Measurements from ENCODE around the gene ADAMTSL2.
A peak's percentile ranks its signal among the peaks of the same experiment; 100 is the strongest.

The ADAMTSL2 gene

GRCh38 chr9:133521122-133522072, 13.1 kb upstream of the ADAMTSL2 start:
- no peaks in the 10 kb centered on the region for H3K36me3 ChIP-seq (ENCODE audit: control insufficient read depth, low read depth, low read length)
- no peaks in the 10 kb centered on the region for H3K27me3 ChIP-seq (ENCODE audit: control insufficient read depth, insufficient read depth, low read length)
- H3K9ac ChIP-seq (ENCODE audit: low read length), result no peak overlapping the region
- H3K4me1 ChIP-seq (ENCODE audit: control insufficient read depth, low read depth, low read length), result peaks cover 10% of the 10 kb centered on the region
- no peak overlapping the region for H3K27ac ChIP-seq (ENCODE audit: low read length)
- H3K4me3 ChIP-seq (ENCODE audit: low read length), result no peak overlapping the region
- no peaks in the 10 kb centered on the region for H3K9me3 ChIP-seq (ENCODE audit: control insufficient read depth, low read depth, low read length)

DNA sequence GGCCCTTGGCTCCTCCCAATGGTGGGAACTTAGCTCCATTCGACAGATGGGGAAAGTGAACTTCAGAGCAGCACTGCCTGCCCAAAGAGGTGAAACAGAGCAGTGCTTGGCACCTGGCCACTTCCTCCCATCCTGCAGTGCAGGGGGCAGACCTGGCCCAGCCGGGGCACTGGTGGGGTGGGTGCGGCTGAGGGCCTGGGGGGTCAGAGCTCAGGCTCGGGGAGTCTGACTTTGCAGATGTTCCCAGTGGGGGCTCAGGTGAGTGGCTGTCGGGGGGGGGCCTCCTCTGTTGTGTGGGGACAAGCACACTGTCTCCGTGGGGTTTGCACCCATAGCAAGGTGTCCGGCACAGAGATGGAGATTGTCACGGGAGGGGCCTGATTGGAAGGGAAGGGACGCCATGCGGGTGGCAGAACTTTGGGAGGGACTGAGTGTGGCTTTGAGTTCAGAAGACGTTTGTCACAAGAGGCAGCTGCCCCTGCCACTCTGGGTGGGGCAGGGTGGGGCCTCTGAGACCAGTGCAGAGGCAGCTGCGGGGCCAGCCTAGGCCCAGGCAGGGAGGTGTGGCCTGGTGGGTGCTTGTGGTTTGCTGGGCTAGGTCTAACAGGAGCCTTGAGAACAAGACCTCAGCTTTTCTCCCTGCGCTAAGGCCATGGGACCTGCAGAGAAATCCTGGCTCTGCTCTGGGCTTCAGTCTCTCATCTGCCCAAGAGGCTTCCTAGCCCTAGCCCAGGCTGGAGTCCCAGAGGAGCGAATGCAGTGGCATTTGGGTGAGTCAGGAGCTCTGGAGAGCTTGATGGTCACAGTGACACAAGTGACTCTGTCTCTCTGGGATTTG, 12.2 kb upstream of the ADAMTSL2 start:
- Histone ChIP-seq H3K4me3 (ENCODE audit: low read length) (no peak overlapping the region), H3K36me3 (ENCODE audit: control insufficient read depth, low read depth, low read length) (no peaks in the 10 kb centered on the region), H3K27me3 (ENCODE audit: control insufficient read depth, insufficient read depth, low read length) (peaks cover 4% of the 10 kb centered on the region), H3K27ac (ENCODE audit: low read length) (no peak overlapping the region), H3K9ac (ENCODE audit: low read length) (no peak overlapping the region), H3K4me1 (ENCODE audit: control insufficient read depth, low read depth, low read length) (peaks cover 19% of the 10 kb centered on the region), H3K9me3 (ENCODE audit: control insufficient read depth, low read depth, low read length) (no peaks in the 10 kb centered on the region)

DNA sequence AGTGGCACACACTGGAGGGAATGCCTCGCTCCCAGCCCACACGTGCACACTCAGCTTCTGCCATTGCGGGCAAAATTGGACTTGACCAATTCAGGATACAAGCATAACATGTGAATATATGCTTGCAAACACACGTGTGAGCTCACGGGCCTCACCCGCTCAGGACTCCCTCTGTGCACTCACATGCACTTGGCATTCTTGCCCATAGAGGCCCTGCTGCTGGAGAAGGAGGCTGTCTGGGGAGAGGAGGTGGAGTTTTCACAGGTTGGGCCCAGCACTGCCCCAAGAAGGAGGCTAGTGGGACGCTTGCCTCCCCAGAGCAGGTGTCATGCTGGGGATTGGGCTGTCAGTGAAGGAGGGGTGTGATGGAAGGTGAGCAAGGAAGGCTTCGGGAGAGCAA, 11.4 kb upstream of the ADAMTSL2 start:
- no peaks in the 10 kb centered on the region for H3K36me3 ChIP-seq (ENCODE audit: control insufficient read depth, low read depth, low read length)
- no peak overlapping the region for H3K4me3 ChIP-seq (ENCODE audit: low read length)
- no peak overlapping the region for H3K9ac ChIP-seq (ENCODE audit: low read length)
- peaks cover 27% of the 10 kb centered on the region for H3K4me1 ChIP-seq (ENCODE audit: control insufficient read depth, low read depth, low read length)
- H3K27me3 ChIP-seq (ENCODE audit: control insufficient read depth, insufficient read depth, low read length), result peaks cover 9% of the 10 kb centered on the region
- H3K27ac ChIP-seq (ENCODE audit: low read length), result no peak overlapping the region
- H3K9me3 ChIP-seq (ENCODE audit: control insufficient read depth, low read depth, low read length), result no peaks in the 10 kb centered on the region

DNA sequence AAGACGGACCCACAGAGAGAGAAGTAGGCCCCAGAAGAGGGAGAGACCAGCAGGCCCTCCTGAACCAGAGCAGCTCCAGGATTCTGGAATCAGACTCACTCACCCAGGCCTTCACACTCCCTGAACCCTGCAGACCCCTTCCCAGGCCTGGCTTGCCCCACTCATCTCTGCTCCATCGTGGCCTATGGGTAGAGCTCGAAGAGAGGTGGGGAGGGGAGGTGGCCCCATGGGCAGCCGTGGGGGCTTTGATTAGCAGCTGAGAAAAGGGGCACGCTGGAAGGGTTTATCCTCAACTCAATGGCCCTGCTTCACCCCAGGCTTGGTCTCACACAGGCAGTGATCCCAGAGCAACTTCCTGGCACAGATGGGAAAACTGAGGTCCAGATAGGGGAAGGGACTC, 10.4 kb upstream of the ADAMTSL2 start:
- H3K4me3 ChIP-seq (ENCODE audit: low read length), result no peak overlapping the region
- no peaks in the 10 kb centered on the region for H3K9me3 ChIP-seq (ENCODE audit: control insufficient read depth, low read depth, low read length)
- H3K4me1 ChIP-seq (ENCODE audit: control insufficient read depth, low read depth, low read length), result peaks cover 28% of the 10 kb centered on the region
- no peak overlapping the region for H3K9ac ChIP-seq (ENCODE audit: low read length)
- H3K27ac ChIP-seq (ENCODE audit: low read length), result no peak overlapping the region
- H3K36me3 ChIP-seq (ENCODE audit: control insufficient read depth, low read depth, low read length), result no peaks in the 10 kb centered on the region
- peaks cover 10% of the 10 kb centered on the region for H3K27me3 ChIP-seq (ENCODE audit: control insufficient read depth, insufficient read depth, low read length)

GRCh38 chr9:133524679-133525228, 9.8 kb upstream of the ADAMTSL2 start, which contains the start of gene MYMK:
MYMK (minus strand) TSS chr9:133524959; CDS start chr9:133524844, 115 bp downstream.
- H3K9ac ChIP-seq (ENCODE audit: low read length), result no peak within 1 kb of the TSS
- no peaks in the 10 kb centered on the region for H3K9me3 ChIP-seq (ENCODE audit: control insufficient read depth, low read depth, low read length)
- no peak within 1 kb of the TSS for H3K27ac ChIP-seq (ENCODE audit: low read length)
- H3K36me3 ChIP-seq (ENCODE audit: control insufficient read depth, low read depth, low read length), result no peaks in the 10 kb centered on the region
- no peak within 1 kb of the TSS for H3K4me3 ChIP-seq (ENCODE audit: low read length)
- peaks cover 10% of the 10 kb centered on the region for H3K27me3 ChIP-seq (ENCODE audit: control insufficient read depth, insufficient read depth, low read length)
- H3K4me1 ChIP-seq (ENCODE audit: control insufficient read depth, low read depth, low read length), result peaks cover 28% of the 10 kb centered on the region

DNA sequence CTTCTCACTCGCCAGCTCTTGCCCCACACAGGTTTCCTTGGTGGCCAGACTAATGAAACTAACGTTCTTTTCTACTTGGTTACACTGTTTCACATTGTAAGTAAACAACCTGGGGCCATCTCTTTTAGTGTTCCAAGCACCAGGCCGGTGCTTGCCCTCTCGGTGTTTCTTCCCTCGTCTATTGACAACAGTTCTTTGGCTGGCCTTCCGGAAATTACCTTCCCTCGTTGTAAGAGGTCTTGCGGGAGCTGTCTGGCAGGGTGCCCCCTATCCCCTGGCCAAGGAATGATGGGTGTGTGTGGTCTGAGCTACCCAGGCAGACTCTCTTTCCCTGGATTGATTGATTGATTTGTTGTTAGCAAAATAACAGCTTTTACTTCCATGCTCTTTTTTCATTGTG, 8.8 kb upstream of the ADAMTSL2 start:
- H3K36me3 ChIP-seq (ENCODE audit: control insufficient read depth, low read depth, low read length), result no peaks in the 10 kb centered on the region
- no peak overlapping the region for H3K9ac ChIP-seq (ENCODE audit: low read length)
- peaks cover 28% of the 10 kb centered on the region for H3K4me1 ChIP-seq (ENCODE audit: control insufficient read depth, low read depth, low read length)
- no peak overlapping the region for H3K4me3 ChIP-seq (ENCODE audit: low read length)
- no peak overlapping the region for H3K27ac ChIP-seq (ENCODE audit: low read length)
- H3K9me3 ChIP-seq (ENCODE audit: control insufficient read depth, low read depth, low read length), result no peaks in the 10 kb centered on the region
- peaks cover 10% of the 10 kb centered on the region for H3K27me3 ChIP-seq (ENCODE audit: control insufficient read depth, insufficient read depth, low read length)

- Histone ChIP-seq H3K36me3 (ENCODE audit: control insufficient read depth, low read depth, low read length) (no peaks in the 10 kb centered on the region), H3K27ac (ENCODE audit: low read length) (no peak overlapping the region), H3K9ac (ENCODE audit: low read length) (no peak overlapping the region), H3K27me3 (ENCODE audit: control insufficient read depth, insufficient read depth, low read length) (peaks cover 10% of the 10 kb centered on the region), H3K9me3 (ENCODE audit: control insufficient read depth, low read depth, low read length) (no peaks in the 10 kb centered on the region), H3K4me1 (ENCODE audit: control insufficient read depth, low read depth, low read length) (peaks cover 28% of the 10 kb centered on the region), H3K4me3 (ENCODE audit: low read length) (peak overlapping the region; percentile 7)
Measured at GRCh38 chr9:133526721-133527321, 7.7 kb upstream of the ADAMTSL2 start.

GRCh38 chr9:133527444-133527920, 7.0 kb upstream of the ADAMTSL2 start:
- H3K27me3 ChIP-seq (ENCODE audit: control insufficient read depth, insufficient read depth, low read length), result peaks cover 10% of the 10 kb centered on the region
- no peak overlapping the region for H3K27ac ChIP-seq (ENCODE audit: low read length)
- H3K36me3 ChIP-seq (ENCODE audit: control insufficient read depth, low read depth, low read length), result no peaks in the 10 kb centered on the region
- H3K4me3 ChIP-seq (ENCODE audit: low read length), result no peak overlapping the region
- H3K9ac ChIP-seq (ENCODE audit: low read length), result no peak overlapping the region
- H3K9me3 ChIP-seq (ENCODE audit: control insufficient read depth, low read depth, low read length), result no peaks in the 10 kb centered on the region
- peaks cover 28% of the 10 kb centered on the region for H3K4me1 ChIP-seq (ENCODE audit: control insufficient read depth, low read depth, low read length)

GRCh38 chr9:133528001-133528875, 6.3 kb upstream of the ADAMTSL2 start:
- no peaks in the 10 kb centered on the region for H3K9me3 ChIP-seq (ENCODE audit: control insufficient read depth, low read depth, low read length)
- H3K4me1 ChIP-seq (ENCODE audit: control insufficient read depth, low read depth, low read length), result peaks cover 28% of the 10 kb centered on the region
- H3K9ac ChIP-seq (ENCODE audit: low read length), result no peak overlapping the region
- no peak overlapping the region for H3K4me3 ChIP-seq (ENCODE audit: low read length)
- H3K27ac ChIP-seq (ENCODE audit: low read length), result no peak overlapping the region
- H3K27me3 ChIP-seq (ENCODE audit: control insufficient read depth, insufficient read depth, low read length), result peaks cover 15% of the 10 kb centered on the region
- H3K36me3 ChIP-seq (ENCODE audit: control insufficient read depth, low read depth, low read length), result no peaks in the 10 kb centered on the region

DNA sequence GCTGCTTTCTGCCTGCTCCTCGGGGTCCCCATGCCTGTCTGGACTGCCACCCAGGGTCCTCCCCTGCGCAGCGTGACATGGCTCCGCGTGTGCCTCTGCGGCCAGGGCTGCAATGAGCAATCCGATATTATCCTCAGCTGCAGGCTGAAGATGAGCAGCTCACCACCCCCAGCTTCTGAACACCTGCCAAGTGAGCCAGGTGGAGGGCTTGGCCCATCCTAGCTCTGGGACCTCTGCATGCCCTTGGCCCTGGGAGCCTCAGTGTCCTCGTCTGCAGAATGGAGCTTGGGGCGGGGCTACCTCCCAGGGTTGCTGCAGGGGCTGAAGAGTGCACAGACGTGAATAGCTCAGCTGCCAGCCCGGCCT, 5.6 kb upstream of the ADAMTSL2 start:
- peaks cover 21% of the 10 kb centered on the region for H3K27me3 ChIP-seq (ENCODE audit: control insufficient read depth, insufficient read depth, low read length)
- no peak overlapping the region for H3K9ac ChIP-seq (ENCODE audit: low read length)
- H3K4me1 ChIP-seq (ENCODE audit: control insufficient read depth, low read depth, low read length), result peaks cover 30% of the 10 kb centered on the region
- no peaks in the 10 kb centered on the region for H3K9me3 ChIP-seq (ENCODE audit: control insufficient read depth, low read depth, low read length)
- no peak overlapping the region for H3K27ac ChIP-seq (ENCODE audit: low read length)
- no peaks in the 10 kb centered on the region for H3K36me3 ChIP-seq (ENCODE audit: control insufficient read depth, low read depth, low read length)
- H3K4me3 ChIP-seq (ENCODE audit: low read length), result no peak overlapping the region
